GM10248 (cell line): Measurements from ENCODE around the gene RAB35.

ENCODE experiments used
- CTCF ChIA-PET: fragments of 300-600 bp; sonication (Branson Sonifier 250); formaldehyde crosslinking; extraction: SDS; loops from one replicate; lab custom pipeline; 2021; ENCODE audit warnings: antibody characterized with exemption; lab: Yijun Ruan, JAX
- POLR2A ChIA-PET: fragments of 350-650 bp; sonication (Branson Sonifier 250); formaldehyde crosslinking; extraction: SDS; loops from one replicate; lab custom pipeline; 2020; ENCODE audit warnings: antibody characterized with exemption; lab: Yijun Ruan, JAX
- DNase-seq: peaks from one replicate; pipeline ENCODE4 v3.0.0; 2012; ENCODE audit errors: extremely low spot score
- CTCF ChIP-seq: IDR thresholded peaks from 2 replicates; pipeline ENCODE4 v1.5.1; 2012; ENCODE audit warnings: mild to moderate bottlenecking, low read depth; ENCODE audit errors: extremely low read depth, missing control alignments, control extremely low read depth

The RAB35 gene

GRCh38 chr12:120090206-120090605 is 26.3 kb downstream of the RAB35 start:
- CTCF ChIA-PET = interaction anchor here (1.6 kb wide), 1 partner anchor 12 kb away, joined by 3 read pairs; no protein-coding TSS in a partner anchor
- POLR2A ChIA-PET = no interaction called here
- no peak for DNase-seq
- no peak for TF ChIP-seq CTCF

DNA sequence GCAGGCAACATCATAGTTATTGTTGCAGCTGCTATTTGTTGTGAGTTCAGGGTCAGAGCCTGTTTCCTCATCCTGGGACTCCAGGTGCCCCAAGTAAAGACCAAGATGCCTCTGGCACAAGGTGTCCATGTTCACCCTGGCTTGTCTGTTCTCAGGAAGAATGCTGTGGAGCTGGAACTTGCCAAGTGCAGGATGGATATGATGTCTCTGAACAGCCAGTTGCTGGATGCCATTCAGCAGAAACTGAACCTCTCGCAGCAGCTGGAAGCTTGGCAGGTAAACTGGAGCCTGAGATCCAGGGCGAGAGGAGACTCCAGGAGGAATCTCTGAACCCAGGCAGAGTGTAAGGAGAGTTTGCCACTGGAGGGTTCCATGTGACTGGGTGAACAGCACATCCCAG is 26.8 kb downstream of the RAB35 start:
- ChIA-PET POLR2A (no interaction called here), CTCF (no interaction called here)
- no peak for TF ChIP-seq CTCF
- DNase-seq = no peak

DNA sequence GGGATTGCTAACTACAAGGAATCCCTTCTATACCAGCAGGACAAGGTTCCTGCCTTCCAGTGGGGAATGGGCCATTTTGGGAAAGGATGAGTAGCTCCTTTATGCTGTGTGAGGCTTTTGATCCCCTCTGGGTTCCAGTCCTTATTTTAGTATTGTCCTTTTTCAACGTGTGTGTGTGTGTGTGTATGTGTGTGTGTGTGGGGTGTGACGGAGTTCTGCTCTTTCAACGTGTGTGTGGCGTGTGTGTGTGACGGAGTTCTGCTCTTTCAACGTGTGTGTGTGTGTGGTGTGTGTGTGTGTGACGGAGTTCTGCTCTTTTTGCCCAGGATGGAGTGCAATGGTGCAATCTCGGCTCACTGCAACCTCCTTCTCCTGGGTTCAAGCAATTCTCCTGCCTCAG is 27.4 kb downstream of the RAB35 start:
- DNase-seq = no peak
- TF ChIP-seq CTCF = no peak
- POLR2A ChIA-PET = no interaction called here
- CTCF ChIA-PET = no interaction called here

GRCh38 chr12:120086801-120087621 is 29.5 kb downstream of the RAB35 start:
- ChIA-PET POLR2A (interaction anchor here (0.8 to 1.4 kb wide), 5 partner anchors 14 to 204 kb away, joined by 3 to 12 read pairs (median 3); partner anchors contain the start of gene RPLP0), CTCF (interaction anchor here (0.6 to 1.6 kb wide), 31 partner anchors 10 to 196 kb away, joined by 3 to 19 read pairs (median 4); partner anchors contain the start of genes BICDL1, RAB35 and RPLP0)
- peak; percentile 99 for DNase-seq
- peak; percentile 98 for TF ChIP-seq CTCF

DNA sequence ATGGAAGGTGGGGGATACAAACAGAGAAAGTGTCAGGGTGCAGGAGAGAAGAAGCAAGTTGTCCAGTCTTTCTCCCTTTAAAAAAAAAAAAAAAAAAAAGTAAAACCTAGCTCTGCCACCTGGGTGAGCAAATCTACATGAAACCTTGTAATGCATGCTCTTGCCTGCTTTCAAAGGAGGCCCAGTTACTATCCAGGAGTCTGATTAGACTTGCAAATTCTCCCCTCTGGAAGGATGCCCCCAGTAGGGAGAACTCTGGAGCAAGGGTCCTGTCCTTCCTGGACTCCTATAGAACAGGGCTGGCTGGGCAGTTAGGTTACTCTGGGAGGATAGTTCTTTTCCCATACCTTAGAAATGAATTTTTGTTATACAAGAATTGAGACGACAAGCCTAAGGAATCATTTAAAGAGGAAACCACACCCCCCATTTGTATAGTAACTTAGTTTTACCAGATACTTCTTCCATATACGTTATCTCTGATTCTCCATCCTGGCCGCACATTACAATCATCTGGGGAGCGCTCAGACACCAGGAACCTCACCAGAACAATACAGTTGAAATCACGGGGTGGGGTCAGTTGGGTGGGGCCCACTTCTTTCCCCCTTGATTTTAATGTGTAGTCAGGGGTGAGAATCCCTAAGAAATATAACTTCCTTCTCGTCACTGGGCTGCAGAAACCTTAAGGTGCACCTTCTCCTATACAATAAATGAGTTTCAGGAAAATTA is 30.5 kb downstream of the RAB35 start:
- no peak for DNase-seq
- POLR2A ChIA-PET = interaction anchor here (0.8 to 1.4 kb wide), 5 partner anchors 14 to 115 kb away, joined by 3 to 12 read pairs (median 3); partner anchors contain the start of gene RPLP0
- TF ChIP-seq CTCF = no peak
- CTCF ChIA-PET = interaction anchor here (1.0 to 1.5 kb wide), 11 partner anchors 11 to 97 kb away, joined by 3 to 10 read pairs (median 6); partner anchors contain the start of genes BICDL1 and RAB35

GRCh38 chr12:120081641-120082040 is 34.9 kb downstream of the RAB35 start:
- TF ChIP-seq CTCF = no peak
- ChIA-PET POLR2A (interaction anchor here (0.7 kb wide), 1 partner anchor 46 kb away, joined by 4 read pairs; no protein-coding TSS in a partner anchor), CTCF (no interaction called here)
- DNase-seq = no peak
